KBM-7 (cell line): Measurements from ENCODE around the gene LANCL3.
A peak's percentile ranks its signal among the peaks of the same experiment; 100 is the strongest.
"Not testable (repeated sequence)": the region's sequence is repeated elsewhere in the genome, so short reads cannot be mapped to it uniquely, and the experiment has no call there.

Experiments used
- DNase-seq: peaks from one replicate; pipeline ENCODE4 v3.0.0-alpha.2; 2015
- in situ Hi-C: fragments of 300-500 bp; cut with MboI; formaldehyde crosslinking; loops from 2 replicates; pipeline ENCODE4 v1.14.3; 2020; ENCODE audit warnings: low sequenced_read_pairs, low pct_unique_long_range_greater_than_20kb, mixed read lengths

Gene LANCL3

GRCh38 chrX:37608156-37608555 lies 36.7 kb downstream of the LANCL3 start:
- in situ Hi-C loops, result no loop called here
- no peak for DNase-seq

- in situ Hi-C loops, result no loop called here
- no peak for DNase-seq
Observed at GRCh38 chrX:37609727-37610126, 38.3 kb downstream of the LANCL3 start.

- in situ Hi-C loops, result no loop called here
Observed at GRCh38 chrX:37613933-37614332, 42.5 kb downstream of the LANCL3 start.

GRCh38 chrX:37627602-37628001 lies 56.1 kb downstream of the LANCL3 start:
- no peak for DNase-seq
- in situ Hi-C loops, result no loop called here

More at GRCh38 chrX:37613933-37614332, 42.5 kb downstream of the LANCL3 start:
- DNase-seq, result peak; percentile 56

- in situ Hi-C loops, result no loop called here
- no peak for DNase-seq
Observed at GRCh38 chrX:37638047-37638446, 66.6 kb downstream of the LANCL3 start.

GRCh38 chrX:37640142-37640541 lies 68.7 kb downstream of the LANCL3 start:
- in situ Hi-C loops, result no loop called here

GRCh38 chrX:37641859-37642258 lies 70.4 kb downstream of the LANCL3 start:
- no peak for DNase-seq

More at GRCh38 chrX:37640142-37640541, 68.7 kb downstream of the LANCL3 start:
- DNase-seq, result peak; percentile 82

GRCh38 chrX:37644381-37645305 lies 73.2 kb downstream of the LANCL3 start:
- in situ Hi-C loops, result no loop called here
- DNase-seq, result no peak

More at GRCh38 chrX:37641859-37642258, 70.4 kb downstream of the LANCL3 start:
- in situ Hi-C loops, result no loop called here

GRCh38 chrX:37646254-37646653 lies 74.8 kb downstream of the LANCL3 start:
- DNase-seq, result peak; percentile 24
- in situ Hi-C loops, result no loop called here

GRCh38 chrX:37650879-37651278 lies 79.4 kb downstream of the LANCL3 start:
- DNase-seq, in situ Hi-C loops: not testable (repeated sequence)

GRCh38 chrX:37651921-37652452 lies 80.5 kb downstream of the LANCL3 start:
- DNase-seq, result peak; percentile 44

GRCh38 chrX:37652589-37653231 lies 81.2 kb downstream of the LANCL3 start:
- peak; percentile 11 for DNase-seq
- in situ Hi-C loops, result no loop called here

More at GRCh38 chrX:37651921-37652452, 80.5 kb downstream of the LANCL3 start:
- in situ Hi-C loops, result no loop called here

GRCh38 chrX:37653397-37654085 lies 82.1 kb downstream of the LANCL3 start:
- in situ Hi-C loops, result no loop called here
- no peak for DNase-seq

GRCh38 chrX:37658343-37659030 lies 87.0 kb downstream of the LANCL3 start:
- in situ Hi-C loops, result no loop called here
- no peak for DNase-seq

- in situ Hi-C loops, result no loop called here
Observed at GRCh38 chrX:37659047-37659446, 87.6 kb downstream of the LANCL3 start.

GRCh38 chrX:37662181-37662580 lies 90.7 kb downstream of the LANCL3 start:
- in situ Hi-C loops, result no loop called here
- DNase-seq, result no peak

More at GRCh38 chrX:37659047-37659446, 87.6 kb downstream of the LANCL3 start:
- DNase-seq, result no peak

GRCh38 chrX:37666516-37666915 lies 95.1 kb downstream of the LANCL3 start:
- in situ Hi-C loops, result no loop called here
- DNase-seq, result no peak

GRCh38 chrX:37667141-37667540 lies 95.7 kb downstream of the LANCL3 start:
- in situ Hi-C loops, result no loop called here
- no peak for DNase-seq

- DNase-seq, result no peak
- in situ Hi-C loops, result no loop called here
Observed at GRCh38 chrX:37672563-37672962, 101.1 kb downstream of the LANCL3 start.
